ENCODE data around the gene TGIF1. TPM values are rescaled to one million over a fixed set of nuclear protein-coding genes. Genes with fewer than 3 reads are reported as not detected.
A peak's percentile ranks its signal among the peaks of the same experiment; 100 is the strongest.
"Not testable (repeated sequence)": the region's sequence is repeated elsewhere in the genome, so short reads cannot be mapped to it uniquely, and the experiment has no call there.

TGIF1 gene
- 43.5 TPM for total RNA-seq

- peak; percentile 93 for DNase-seq
Observed at GRCh38 chr18:3450012-3450798, at the start of gene TGIF1. TGIF1 (plus strand) TSS chr18:3450172; CDS start chr18:3450490, 318 bp downstream.

- DNase-seq, result no peak
Observed at GRCh38 chr18:3400567-3401296, 49.2 kb upstream of the TGIF1 start.

- DNase-seq, result no peak
Observed at GRCh38 chr18:3401669-3402620, 48.0 kb upstream of the TGIF1 start.

- peak; percentile 50 for DNase-seq
Observed at GRCh38 chr18:3402982-3403451, 47.0 kb upstream of the TGIF1 start.

GRCh38 chr18:3405713-3406112 lies 44.3 kb upstream of the TGIF1 start:
- no peak for DNase-seq

- DNase-seq, result no peak
Observed at GRCh38 chr18:3408107-3408506, 41.9 kb upstream of the TGIF1 start.

- DNase-seq, result peak; percentile 32
Observed at GRCh38 chr18:3409811-3410210, 40.2 kb upstream of the TGIF1 start.

GRCh38 chr18:3410273-3410672 lies 39.7 kb upstream of the TGIF1 start:
- no peak for DNase-seq

- not testable (repeated sequence) for DNase-seq
Observed at GRCh38 chr18:3410876-3411275, 39.1 kb upstream of the TGIF1 start.

- no peak for DNase-seq
Observed at GRCh38 chr18:3411327-3411726, 38.6 kb upstream of the TGIF1 start.

GRCh38 chr18:3411854-3412268 lies 38.1 kb upstream of the TGIF1 start:
- DNase-seq, result no peak

GRCh38 chr18:3412528-3412927 lies 37.4 kb upstream of the TGIF1 start:
- DNase-seq, result not testable (repeated sequence)

- no peak for DNase-seq
Observed at GRCh38 chr18:3415110-3415509, 34.9 kb upstream of the TGIF1 start.

- no peak for DNase-seq
Observed at GRCh38 chr18:3418083-3418482, 31.9 kb upstream of the TGIF1 start.

GRCh38 chr18:3420919-3421279 lies 29.1 kb upstream of the TGIF1 start:
- DNase-seq, result no peak

- DNase-seq, result no peak
Observed at GRCh38 chr18:3422905-3423304, 27.1 kb upstream of the TGIF1 start.

GRCh38 chr18:3424280-3424890 lies 25.6 kb upstream of the TGIF1 start:
- DNase-seq, result no peak

- DNase-seq, result no peak
Observed at GRCh38 chr18:3425030-3425429, 24.9 kb upstream of the TGIF1 start.

GRCh38 chr18:3425446-3425845 lies 24.5 kb upstream of the TGIF1 start:
- no peak for DNase-seq

- DNase-seq, result no peak
Observed at GRCh38 chr18:3426074-3426473, 23.9 kb upstream of the TGIF1 start.

- no peak for DNase-seq
Observed at GRCh38 chr18:3427944-3428343, 22.0 kb upstream of the TGIF1 start.

- no peak for DNase-seq
Observed at GRCh38 chr18:3429121-3429520, 20.9 kb upstream of the TGIF1 start.
